Measurements from ENCODE around the gene HCST. TPM values are rescaled to one million over a fixed set of nuclear protein-coding genes. Genes with fewer than 3 reads are reported as not detected.

The HCST gene
- total and polyA plus RNA-seq, 2 of the 13 experiments (the other 11 are each of a cell fraction or from before 2014, with no cell fraction given) = 0.24 to 1.2 TPM

DNA sequence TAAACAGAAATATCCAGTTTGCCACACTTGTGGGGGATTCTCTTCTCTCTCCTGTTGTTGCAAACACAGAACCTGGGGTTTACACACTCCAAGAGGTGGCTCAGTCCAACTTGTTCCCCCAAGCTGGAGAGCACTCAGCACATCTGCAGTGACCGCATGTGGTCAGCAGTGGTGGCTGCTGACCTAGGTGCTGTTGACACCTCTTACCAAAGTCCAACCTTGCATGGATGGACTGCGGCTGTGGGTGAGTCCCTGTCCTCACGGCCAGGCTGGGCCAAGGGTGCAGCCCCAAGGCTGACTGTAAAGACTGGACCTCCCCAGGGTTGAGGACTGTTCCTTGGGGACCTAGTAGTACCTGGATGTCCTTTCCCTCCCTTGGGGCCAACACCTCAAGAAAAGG is 39.9 kb downstream of the HCST start (continued):
- TF ChIP-seq, protein P1, sequence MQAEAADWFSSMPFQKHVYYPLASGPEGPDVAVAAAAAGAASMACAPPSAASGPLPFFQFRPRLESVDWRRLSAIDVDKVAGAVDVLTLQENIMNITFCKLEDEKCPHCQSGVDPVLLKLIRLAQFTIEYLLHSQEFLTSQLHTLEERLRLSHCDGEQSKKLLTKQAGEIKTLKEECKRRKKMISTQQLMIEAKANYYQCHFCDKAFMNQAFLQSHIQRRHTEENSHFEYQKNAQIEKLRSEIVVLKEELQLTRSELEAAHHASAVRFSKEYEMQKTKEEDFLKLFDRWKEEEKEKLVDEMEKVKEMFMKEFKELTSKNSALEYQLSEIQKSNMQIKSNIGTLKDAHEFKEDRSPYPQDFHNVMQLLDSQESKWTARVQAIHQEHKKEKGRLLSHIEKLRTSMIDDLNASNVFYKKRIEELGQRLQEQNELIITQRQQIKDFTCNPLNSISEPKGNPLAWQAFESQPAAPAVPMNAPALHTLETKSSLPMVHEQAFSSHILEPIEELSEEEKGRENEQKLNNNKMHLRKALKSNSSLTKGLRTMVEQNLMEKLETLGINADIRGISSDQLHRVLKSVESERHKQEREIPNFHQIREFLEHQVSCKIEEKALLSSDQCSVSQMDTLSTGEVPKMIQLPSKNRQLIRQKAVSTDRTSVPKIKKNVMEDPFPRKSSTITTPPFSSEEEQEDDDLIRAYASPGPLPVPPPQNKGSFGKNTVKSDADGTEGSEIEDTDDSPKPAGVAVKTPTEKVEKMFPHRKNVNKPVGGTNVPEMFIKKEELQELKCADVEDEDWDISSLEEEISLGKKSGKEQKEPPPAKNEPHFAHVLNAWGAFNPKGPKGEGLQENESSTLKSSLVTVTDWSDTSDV (CRISPR knock-in tag; IDR thresholded peaks at IDR 0.05) = no peak
- TF ChIP-seq GATAD1 (CRISPR knock-in tag; IDR thresholded peaks at IDR 0.05) (no peak), ZFY (CRISPR knock-in tag; IDR thresholded peaks at IDR 0.05) (no peak), FOSL1 (CRISPR knock-in tag; IDR thresholded peaks at IDR 0.05; ENCODE audit: borderline replicate concordance) (no peak), BRCA1 (CRISPR knock-in tag; IDR thresholded peaks at IDR 0.05) (no peak), ESRRA (CRISPR knock-in tag; IDR thresholded peaks at IDR 0.05; ENCODE audit: low read depth) (peak; percentile 65; the same call in 1 of the 2 replicates), HDAC1 (CRISPR knock-in tag; IDR thresholded peaks at IDR 0.05) (peak; percentile 55; the same call in 1 of the 2 replicates), PHB2 (IDR thresholded peaks at IDR 0.05; ENCODE audit: partially characterized antibody) (no peak), ARNTL (CRISPR knock-in tag; IDR thresholded peaks at IDR 0.05) (no peak), TBP (CRISPR knock-in tag; IDR thresholded peaks at IDR 0.05) (no peak), MEF2D (CRISPR knock-in tag; IDR thresholded peaks at IDR 0.05) (peak; percentile 68; the same call in 1 of the 2 replicates), SAFB2 (CRISPR knock-in tag; IDR thresholded peaks at IDR 0.05; ENCODE audit: borderline replicate concordance, low read depth) (no peak), ZBTB38 (CRISPR knock-in tag; IDR thresholded peaks at IDR 0.05) (peak; percentile 92), ZFP82 (CRISPR knock-in tag; IDR thresholded peaks at IDR 0.05; ENCODE audit: borderline replicate concordance) (no peak), MLLT10 (CRISPR knock-in tag; IDR thresholded peaks at IDR 0.05) (no peak), FOXK2 (IDR thresholded peaks at IDR 0.05) (no peak), CEBPB (IDR thresholded peaks at IDR 0.05; ENCODE audit: borderline replicate concordance, low read depth, low read length) (no peak), ZNF777 (CRISPR knock-in tag; IDR thresholded peaks at IDR 0.05) (no peak), ZNF788 (CRISPR knock-in tag; IDR thresholded peaks at IDR 0.05; ENCODE audit: borderline replicate concordance) (peak; percentile 23; the same call in 1 of the 2 replicates), ZNF430 (CRISPR knock-in tag; IDR thresholded peaks at IDR 0.05) (no peak), ZNF3 (CRISPR knock-in tag; IDR thresholded peaks at IDR 0.05) (no peak), ZNF614 (CRISPR knock-in tag; IDR thresholded peaks at IDR 0.05; ENCODE audit: borderline replicate concordance) (no peak), BHLHE40 (IDR thresholded peaks at IDR 0.05; ENCODE audit: low read length) (no peak), RBM39 (IDR thresholded peaks at IDR 0.05; ENCODE audit: low read depth, low read length, poor library complexity, severe bottlenecking) (no peak), EZH2 (conservative IDR thresholded peaks at IDR 0.05; ENCODE audit: low read depth, low read length) (no peak), TSC22D2 (CRISPR knock-in tag; IDR thresholded peaks at IDR 0.05; ENCODE audit: borderline replicate concordance) (no peak)
- TF ChIP-seq, protein P2, sequence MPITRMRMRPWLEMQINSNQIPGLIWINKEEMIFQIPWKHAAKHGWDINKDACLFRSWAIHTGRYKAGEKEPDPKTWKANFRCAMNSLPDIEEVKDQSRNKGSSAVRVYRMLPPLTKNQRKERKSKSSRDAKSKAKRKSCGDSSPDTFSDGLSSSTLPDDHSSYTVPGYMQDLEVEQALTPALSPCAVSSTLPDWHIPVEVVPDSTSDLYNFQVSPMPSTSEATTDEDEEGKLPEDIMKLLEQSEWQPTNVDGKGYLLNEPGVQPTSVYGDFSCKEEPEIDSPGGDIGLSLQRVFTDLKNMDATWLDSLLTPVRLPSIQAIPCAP (CRISPR knock-in tag; IDR thresholded peaks at IDR 0.05; ENCODE audit: low read depth) = no peak
- TF ChIP-seq, protein P3, sequence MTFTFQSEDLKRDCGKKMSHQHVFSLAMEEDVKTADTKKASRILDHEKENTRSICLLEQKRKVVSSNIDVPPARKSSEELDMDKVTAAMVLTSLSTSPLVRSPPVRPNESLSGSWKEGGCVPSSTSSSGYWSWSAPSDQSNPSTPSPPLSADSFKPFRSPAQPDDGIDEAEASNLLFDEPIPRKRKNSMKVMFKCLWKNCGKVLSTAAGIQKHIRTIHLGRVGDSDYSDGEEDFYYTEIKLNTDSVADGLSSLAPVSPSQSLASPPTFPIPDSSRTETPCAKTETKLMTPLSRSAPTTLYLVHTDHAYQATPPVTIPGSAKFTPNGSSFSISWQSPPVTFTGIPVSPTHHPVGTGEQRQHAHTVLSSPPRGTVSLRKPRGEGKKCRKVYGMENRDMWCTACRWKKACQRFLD (CRISPR knock-in tag; IDR thresholded peaks at IDR 0.05; ENCODE audit: borderline replicate concordance) = no peak
